ENCODE results near the gene SLC45A3. TPM values are rescaled to one million over a fixed set of nuclear protein-coding genes. Genes with fewer than 3 reads are reported as not detected.
"Not testable (repeated sequence)": the region's sequence is repeated elsewhere in the genome, so short reads cannot be mapped to it uniquely, and the experiment has no call there.

Gene SLC45A3
- 1 to 10 TPM; 1.5 to 3.6 (median 2.6) TPM for total RNA-seq
- polyA plus RNA-seq: 1.5 TPM
- long read RNA-seq, donor 1, partial matches to known transcripts: 0 of 4 reads
- long read RNA-seq, donor 1, other reads (novel, unspliced or antisense): 4 of 4 reads
- long read RNA-seq, donor 2, partial matches to known transcripts: 0 of 1 reads
- long read RNA-seq, donor 2, other reads (novel, unspliced or antisense): 1 of 1 reads
- long read RNA-seq, donor 3: 0 reads
- long read RNA-seq, donor 4: 0 reads

- H3K4me3 ChIP-seq (ENCODE audit: low read length): peak within 1 kb of the TSS; percentile 76
- 2% methylated on average over 84 of the region's 86 CpGs for WGBS
- ATAC-seq: peak; percentile 62 to 67
- H3K27me3 ChIP-seq (ENCODE audit: control insufficient read depth, insufficient read depth): no peaks in the 10 kb centered on the region
- intact Hi-C loops (cut with DNase I): no loop called here
- peak; percentile 28 to 82 (median 76) for DNase-seq
- peaks cover 3% of the 10 kb centered on the region for H3K4me1 ChIP-seq (ENCODE audit: control insufficient read depth, insufficient read depth, low read length)
- peak within 1 kb of the TSS; percentile 36 for H3K27ac ChIP-seq (ENCODE audit: low read length)
- no peaks in the 10 kb centered on the region for H3K9me3 ChIP-seq (ENCODE audit: control insufficient read depth, low read length)
These were observed at the start of gene SLC45A3 for GRCh38 chr1:205680073-205680851. TSS of gene SLC45A3 (minus strand) at chr1:205680509. CDS start at chr1:205664656, 15,853 bp downstream.

- 84% methylated on average over 4 of the region's 4 CpGs for WGBS
- H3K27me3 ChIP-seq (ENCODE audit: control insufficient read depth, insufficient read depth): no peaks in the 10 kb centered on the region
- no peak for ATAC-seq
- H3K4me3 ChIP-seq (ENCODE audit: low read length): no peak overlapping the region
- no peaks in the 10 kb centered on the region for H3K9me3 ChIP-seq (ENCODE audit: control insufficient read depth, low read length)
- intact Hi-C loops (cut with DNase I): no loop called here
- peaks cover 1% of the 10 kb centered on the region for H3K4me1 ChIP-seq (ENCODE audit: control insufficient read depth, insufficient read depth, low read length)
- no peak overlapping the region for H3K27ac ChIP-seq (ENCODE audit: low read length)
- DNase-seq: no peak
These were observed 46.4 kb upstream of the SLC45A3 start for GRCh38 chr1:205726619-205727125.

- Histone ChIP-seq H3K9me3 (ENCODE audit: control insufficient read depth, low read length) (no peaks in the 10 kb centered on the region), H3K4me3 (ENCODE audit: low read length) (no peak overlapping the region), H3K4me1 (ENCODE audit: control insufficient read depth, insufficient read depth, low read length) (peaks cover 1% of the 10 kb centered on the region), H3K27ac (ENCODE audit: low read length) (no peak overlapping the region), H3K27me3 (ENCODE audit: control insufficient read depth, insufficient read depth) (no peaks in the 10 kb centered on the region)
- no peak for ATAC-seq
- 86% methylated on average over 1 of the region's 1 CpG for WGBS
- no peak for DNase-seq
- intact Hi-C loops (cut with DNase I): no loop called here
These were observed 45.2 kb upstream of the SLC45A3 start for GRCh38 chr1:205725514-205725913.

DNA sequence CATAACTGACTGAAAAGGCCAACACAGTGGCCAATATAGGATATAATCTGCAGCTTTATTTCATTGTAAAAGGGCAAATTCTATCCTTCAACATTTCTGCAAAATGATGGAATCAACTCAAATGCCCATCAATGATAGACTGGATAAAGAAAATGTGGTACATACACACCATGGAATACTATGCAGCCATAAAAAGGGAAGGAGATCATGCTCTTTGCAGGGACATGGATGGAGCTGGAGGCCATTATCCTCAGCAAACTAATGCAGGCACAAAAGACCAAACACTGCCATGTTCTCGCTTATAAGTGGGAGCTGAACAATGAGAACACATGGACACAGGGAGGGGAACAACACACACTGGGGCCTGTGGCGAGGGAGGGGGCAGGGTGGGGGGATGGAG lies 40.4 kb upstream of the SLC45A3 start:
- 97% methylated on average over 2 of the region's 2 CpGs for WGBS
- H3K9me3 ChIP-seq (ENCODE audit: control insufficient read depth, low read length); H3K27me3 ChIP-seq (ENCODE audit: control insufficient read depth, insufficient read depth); H3K4me3 ChIP-seq (ENCODE audit: low read length); H3K27ac ChIP-seq (ENCODE audit: low read length); H3K4me1 ChIP-seq (ENCODE audit: control insufficient read depth, insufficient read depth, low read length); ATAC-seq; DNase-seq; intact Hi-C loops (cut with DNase I): not testable (repeated sequence)

DNA sequence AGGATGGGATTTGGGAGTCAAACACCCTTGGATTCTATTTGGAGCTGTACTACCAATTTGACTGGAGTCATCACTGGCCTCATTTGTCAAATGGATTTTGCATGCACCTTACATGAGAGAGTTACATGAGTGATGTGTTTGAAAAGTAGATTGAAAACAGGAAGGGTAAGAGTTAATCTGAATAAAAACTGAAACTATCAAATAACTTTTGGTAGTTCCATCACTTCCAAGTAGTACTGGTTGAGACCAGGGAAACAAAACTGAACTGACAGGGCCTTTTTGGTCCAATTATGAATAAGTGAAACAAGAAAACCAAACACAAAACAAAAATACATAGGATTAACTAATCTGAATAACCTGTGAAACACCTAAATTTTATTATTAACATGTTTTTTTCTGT lies 39.5 kb upstream of the SLC45A3 start:
- H3K9me3 ChIP-seq (ENCODE audit: control insufficient read depth, low read length): no peaks in the 10 kb centered on the region
- DNase-seq: no peak
- H3K27ac ChIP-seq (ENCODE audit: low read length): no peak overlapping the region
- intact Hi-C loops (cut with DNase I): no loop called here
- no peaks in the 10 kb centered on the region for H3K27me3 ChIP-seq (ENCODE audit: control insufficient read depth, insufficient read depth)
- no peaks in the 10 kb centered on the region for H3K4me1 ChIP-seq (ENCODE audit: control insufficient read depth, insufficient read depth, low read length)
- no peak for ATAC-seq
- H3K4me3 ChIP-seq (ENCODE audit: low read length): no peak overlapping the region

DNA sequence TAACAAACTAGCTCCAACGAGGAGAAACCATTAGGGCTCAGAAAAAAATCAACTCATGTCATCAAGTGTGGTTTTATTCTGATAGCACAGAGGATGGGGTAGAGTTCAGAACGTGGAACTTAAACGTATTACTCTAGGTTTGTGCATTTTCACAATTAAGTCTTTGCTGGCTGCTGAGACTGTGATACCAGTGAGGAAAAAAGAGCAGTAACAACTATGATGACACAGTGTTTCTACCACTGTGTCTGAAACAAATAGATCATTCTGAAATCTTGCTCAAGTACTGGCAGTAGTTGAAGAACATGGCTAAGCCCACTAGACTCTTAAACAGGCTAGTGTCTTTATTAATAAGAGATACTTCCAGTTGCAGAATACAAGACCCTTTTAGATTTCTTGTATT lies 38.7 kb upstream of the SLC45A3 start:
- ATAC-seq: no peak
- H3K27me3 ChIP-seq (ENCODE audit: control insufficient read depth, insufficient read depth): no peaks in the 10 kb centered on the region
- no peaks in the 10 kb centered on the region for H3K4me1 ChIP-seq (ENCODE audit: control insufficient read depth, insufficient read depth, low read length)
- no peaks in the 10 kb centered on the region for H3K9me3 ChIP-seq (ENCODE audit: control insufficient read depth, low read length)
- no peak for DNase-seq
- 58% methylated on average over 3 of the region's 3 CpGs for WGBS
- no peak overlapping the region for H3K27ac ChIP-seq (ENCODE audit: low read length)
- no peak overlapping the region for H3K4me3 ChIP-seq (ENCODE audit: low read length)
- intact Hi-C loops (cut with DNase I): no loop called here

DNA sequence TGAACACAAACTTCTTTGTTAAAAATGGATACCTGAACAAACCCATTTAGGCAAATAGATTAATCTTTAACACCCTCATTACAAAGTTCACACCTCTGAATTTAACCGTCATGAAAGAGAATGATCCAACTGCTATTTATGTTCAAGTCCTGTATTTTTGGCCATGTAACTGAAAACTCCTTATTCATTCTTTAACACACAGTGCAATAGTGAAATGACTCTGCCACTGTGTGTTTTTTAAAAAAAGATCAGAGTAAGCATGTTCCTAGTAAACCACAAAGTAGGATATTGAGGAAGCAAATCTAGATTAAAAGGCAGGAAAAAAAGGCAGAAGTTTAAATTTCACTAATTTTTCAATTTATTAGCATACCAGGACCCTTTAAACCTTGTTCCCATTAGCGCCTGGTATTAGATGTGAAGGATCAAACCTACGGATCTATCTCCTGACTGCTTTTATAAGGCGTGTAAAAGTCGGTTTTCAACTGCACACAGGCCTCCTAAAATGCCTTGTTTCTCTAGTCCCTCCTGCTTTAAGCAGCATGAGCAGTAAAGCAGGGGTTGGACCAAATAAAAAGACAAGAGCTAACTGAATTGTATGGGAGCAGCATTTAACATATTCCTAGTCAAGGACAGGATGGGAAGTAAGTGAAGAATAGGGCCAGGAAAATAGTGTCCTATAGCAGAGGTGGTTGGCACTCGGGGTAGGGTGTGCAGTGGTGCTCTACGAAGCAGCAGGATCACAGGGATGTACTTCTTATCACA lies 36.2 kb upstream of the SLC45A3 start:
- intact Hi-C loops (cut with DNase I): no loop called here
- Histone ChIP-seq H3K4me3 (ENCODE audit: low read length) (no peak overlapping the region), H3K27me3 (ENCODE audit: control insufficient read depth, insufficient read depth) (no peaks in the 10 kb centered on the region), H3K4me1 (ENCODE audit: control insufficient read depth, insufficient read depth, low read length) (no peaks in the 10 kb centered on the region), H3K9me3 (ENCODE audit: control insufficient read depth, low read length) (no peaks in the 10 kb centered on the region), H3K27ac (ENCODE audit: low read length) (no peak overlapping the region)
- ATAC-seq (no peak), DNase-seq (no peak)
- WGBS: 82% methylated on average over 7 of the region's 7 CpGs

- Histone ChIP-seq H3K4me3 (ENCODE audit: low read length) (no peak overlapping the region), H3K9me3 (ENCODE audit: control insufficient read depth, low read length) (no peaks in the 10 kb centered on the region), H3K27me3 (ENCODE audit: control insufficient read depth, insufficient read depth) (no peaks in the 10 kb centered on the region), H3K27ac (ENCODE audit: low read length) (no peak overlapping the region), H3K4me1 (ENCODE audit: control insufficient read depth, insufficient read depth, low read length) (peaks cover 1% of the 10 kb centered on the region)
- 79% methylated on average over 5 of the region's 5 CpGs for WGBS
- DNase-seq (no peak), ATAC-seq (no peak)
- intact Hi-C loops (cut with DNase I): no loop called here
These were observed 35.3 kb upstream of the SLC45A3 start for GRCh38 chr1:205715628-205716027.

DNA sequence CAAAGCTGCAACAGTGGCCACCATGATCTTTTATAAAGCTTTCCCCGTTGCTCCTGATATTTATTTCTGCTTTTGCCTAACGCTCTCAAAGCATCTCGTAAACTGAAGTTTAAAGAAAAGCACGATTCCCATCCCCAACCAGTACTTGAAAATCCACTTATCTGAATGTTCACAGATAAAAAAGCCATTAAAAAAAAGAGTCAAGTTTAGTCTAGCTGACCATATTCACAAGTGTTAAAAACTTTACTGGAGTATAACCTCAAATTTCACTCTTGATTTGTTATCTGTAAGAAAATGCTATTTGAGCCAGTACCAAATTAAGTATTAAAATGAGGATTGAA lies 34.6 kb upstream of the SLC45A3 start:
- intact Hi-C loops (cut with DNase I): loop anchor here in 2 of 4 donors (5.0 kb wide), 3 partner anchors 53 to 123 kb away; no protein-coding TSS in a partner anchor
- H3K4me3 ChIP-seq (ENCODE audit: low read length): no peak overlapping the region
- H3K27ac ChIP-seq (ENCODE audit: low read length): no peak overlapping the region
- peaks cover 1% of the 10 kb centered on the region for H3K4me1 ChIP-seq (ENCODE audit: control insufficient read depth, insufficient read depth, low read length)
- no peaks in the 10 kb centered on the region for H3K27me3 ChIP-seq (ENCODE audit: control insufficient read depth, insufficient read depth)
- 78% methylated on average over 4 of the region's 4 CpGs for WGBS
- DNase-seq: no peak
- ATAC-seq: no peak
- no peaks in the 10 kb centered on the region for H3K9me3 ChIP-seq (ENCODE audit: control insufficient read depth, low read length)

GRCh38 chr1:205714190-205714905 lies 34.0 kb upstream of the SLC45A3 start:
- 73% methylated on average over 5 of the region's 5 CpGs for WGBS
- DNase-seq: no peak
- Histone ChIP-seq H3K27me3 (ENCODE audit: control insufficient read depth, insufficient read depth) (no peaks in the 10 kb centered on the region), H3K4me1 (ENCODE audit: control insufficient read depth, insufficient read depth, low read length) (peaks cover 1% of the 10 kb centered on the region), H3K27ac (ENCODE audit: low read length) (no peak overlapping the region), H3K4me3 (ENCODE audit: low read length) (no peak overlapping the region), H3K9me3 (ENCODE audit: control insufficient read depth, low read length) (no peaks in the 10 kb centered on the region)
- intact Hi-C loops (cut with DNase I): loop anchor here in 2 of 4 donors (5.0 kb wide), 3 partner anchors 52 to 122 kb away; no protein-coding TSS in a partner anchor
- no peak for ATAC-seq

Data from right cardiac atrium (tissue), 5 donors.